DMS153 treated with DMSO at 0.1 percent for 48 hours (cell line): ENCODE results near the gene IMP3.

Source experiments
- DNase-seq: peaks from one replicate; lab custom pipeline; 2025; ENCODE audit not compliant: unreplicated experiment; lab: John Stamatoyannopoulos, UW

IMP3 gene

GRCh38 chr15:75622505-75622904, 17.5 kb downstream of the IMP3 start:
- DNase-seq: no peak

GRCh38 chr15:75620841-75621391, 19.1 kb downstream of the IMP3 start:
- no peak for DNase-seq

- no peak for DNase-seq
Measured at GRCh38 chr15:75620058-75620820, 19.8 kb downstream of the IMP3 start.

GRCh38 chr15:75616766-75617165, 23.3 kb downstream of the IMP3 start:
- no peak for DNase-seq

- no peak for DNase-seq
Measured at GRCh38 chr15:75606711-75607699, 33.0 kb downstream of the IMP3 start.

- DNase-seq: no peak
Measured at GRCh38 chr15:75606026-75606425, 34.0 kb downstream of the IMP3 start.

GRCh38 chr15:75599401-75599800, 40.6 kb downstream of the IMP3 start:
- no peak for DNase-seq

- DNase-seq: no peak
Measured at GRCh38 chr15:75598361-75598760, 41.7 kb downstream of the IMP3 start.

GRCh38 chr15:75597667-75598341, 42.2 kb downstream of the IMP3 start:
- no peak for DNase-seq

GRCh38 chr15:75596703-75597345, 43.2 kb downstream of the IMP3 start:
- no peak for DNase-seq

GRCh38 chr15:75594276-75594675, 45.7 kb downstream of the IMP3 start:
- no peak for DNase-seq

- no peak for DNase-seq
Measured at GRCh38 chr15:75591655-75592364, 48.2 kb downstream of the IMP3 start.

GRCh38 chr15:75590239-75590638, 49.8 kb downstream of the IMP3 start:
- DNase-seq: no peak
